K562 (cell line): ENCODE results near the gene ATXN1. TPM values are rescaled to one million over a fixed set of nuclear protein-coding genes. Genes with fewer than 3 reads are reported as not detected.

Experiments used
- ATAC-seq: fragments of 200-7000 bp; cut with Tn5 transposase; 3 replicates; pipeline ENCODE4 v1.9.1; 2020; ENCODE audit warnings: moderate library complexity
- BruUV-seq: library from RNA; stranded (reverse); fragments of 400-500 nt; replicated peaks from 2 replicates; lab custom pipeline; 2021; lab: Mats Ljungman, UMichigan
- CTCF ChIA-PET: fragments of 300-600 bp; formaldehyde crosslinking; extraction: SDS; loops from one replicate; lab custom pipeline; 2021; ENCODE audit warnings: low intra/inter-chr PET ratio; lab: Yijun Ruan, JAX
- POLR2A ChIA-PET: fragments of 300-600, 350-650 bp; sonication (Branson Sonifier 250); formaldehyde crosslinking; extraction: SDS; loops from one replicate; lab custom pipeline; 2021; ENCODE audit warnings: antibody characterized with exemption, inconsistent platforms; lab: Yijun Ruan, JAX
- DNase-seq, 4 experiments: peaks; one replicate each; pipeline versions ENCODE4 v3.0.0 to v3.0.0-alpha.2; 2011 to 2018; ENCODE audit warnings: low spot score in 3 of 4, mixed read lengths in 3 of 4; ENCODE audit errors: extremely low read depth in 1 of 4
- FAIRE-seq: peaks from 2 replicates; lab custom pipeline; 2011; peaks lifted over from hg19 to GRCh38; lab: Jason Lieb, UNC
- H2AFZ ChIP-seq: 2 replicates; pipeline ENCODE4 v1.6.0; 2011; ENCODE audit warnings: low read depth, low read length, control low read depth, inconsistent platforms
- H3K27ac ChIP-seq: fragments of 200-600 bp; 3 replicates; pipeline ENCODE4 v1.8.0; 2011; ENCODE audit warnings: low read depth, mild to moderate bottlenecking, control low read depth, inconsistent platforms, low read length, moderate library complexity, mixed read lengths; ENCODE audit errors: extremely low read depth
- H3K27me3 ChIP-seq, 2 experiments: fragments of 300-600 bp in 1 of 2; 2 replicates in 1 of 2; 3 replicates in 1 of 2; pipeline versions ENCODE4 v1.6.0 to v1.8.0; 2011; ENCODE audit warnings: inconsistent platforms in 2 of 2, low read length in 2 of 2, mild to moderate bottlenecking in 1 of 2, mixed read lengths in 1 of 2, moderate library complexity in 1 of 2; ENCODE audit not compliant: control insufficient read depth in 2 of 2, insufficient read depth in 2 of 2
- H3K36me3 ChIP-seq: fragments of 300-600 bp; 3 replicates; pipeline ENCODE4 v1.8.0; 2011; ENCODE audit warnings: mild to moderate bottlenecking, low read length, inconsistent platforms; ENCODE audit not compliant: control insufficient read depth, insufficient read depth
- H3K4me1 ChIP-seq, 2 experiments: fragments of 200-600 bp in 1 of 2; replicated peaks in 1 of 2; 2 replicates in 1 of 2; 3 replicates in 1 of 2; pipeline versions ENCODE4 v1.5.1 to v1.8.0; 2011; ENCODE audit warnings: inconsistent platforms in 2 of 2, low read length in 2 of 2, mild to moderate bottlenecking in 1 of 2, mixed read lengths in 1 of 2, moderate library complexity in 1 of 2; ENCODE audit not compliant: control insufficient read depth in 2 of 2, insufficient read depth in 2 of 2
- H3K4me2 ChIP-seq: 2 replicates; pipeline ENCODE4 v1.6.1; 2011; ENCODE audit warnings: low read length, control low read depth, inconsistent platforms, mixed read lengths; ENCODE audit not compliant: insufficient read depth
- H3K4me3 ChIP-seq: fragments of 200-600 bp; sonication (generic), shearing (Covaris generic); 2 replicates; pipeline ENCODE4 v1.5.1; 2016; ENCODE audit warnings: control low read depth, inconsistent platforms
- H3K79me2 ChIP-seq: fragments of 200-600 bp; 3 replicates; pipeline ENCODE4 v1.8.0; 2011; ENCODE audit warnings: low read length, inconsistent platforms; ENCODE audit not compliant: control insufficient read depth, insufficient read depth
- H3K9ac ChIP-seq, 2 experiments: 2 replicates each; pipeline versions ENCODE4 v1.6.0 to v1.6.1; 2011; ENCODE audit warnings: low read depth in 2 of 2, low read length in 2 of 2, control low read depth in 1 of 2, inconsistent platforms in 1 of 2, mild to moderate bottlenecking in 1 of 2, mixed read lengths in 1 of 2; ENCODE audit not compliant: insufficient read depth in 1 of 2
- H3K9me1 ChIP-seq: one replicate; pipeline ENCODE4 v1.6.0; 2011; ENCODE audit warnings: inconsistent platforms, mild to moderate bottlenecking, low read length, moderate library complexity; ENCODE audit not compliant: control insufficient read depth, insufficient read depth
- H3K9me3 ChIP-seq: replicated peaks from 2 replicates; pipeline ENCODE4 v1.5.1; 2011; ENCODE audit warnings: low read depth, low read length, inconsistent platforms; ENCODE audit not compliant: control insufficient read depth, insufficient read depth
- H4K20me1 ChIP-seq: replicated peaks from 2 replicates; pipeline ENCODE4 v1.6.1; 2011; ENCODE audit warnings: low read length, inconsistent platforms, mixed read lengths; ENCODE audit not compliant: control insufficient read depth, insufficient read depth
- ADNP ChIP-seq: fragments of 200-800 bp; sonication (Bioruptor generic); IDR thresholded peaks from 2 replicates; pipeline ENCODE4 v1.6.1; 2016; ENCODE audit warnings: missing genetic modification characterization, missing compliant biosample characterization
- ATF3 ChIP-seq, 2 experiments: fragments of 450-650 bp in 1 of 2; sonication (generic) in 1 of 2; formaldehyde crosslinking in 1 of 2; IDR thresholded peaks in 1 of 2; conservative IDR thresholded peaks in 1 of 2; 2 replicates each; pipeline versions ENCODE4 v1.6.1 to v1.8.1; 2016 to 2023; ENCODE audit warnings: mild to moderate bottlenecking in 2 of 2, moderate library complexity in 2 of 2, inconsistent platforms in 1 of 2, missing genetic modification reagents in 1 of 2
- ATF7 ChIP-seq: fragments of 450-650 bp; IDR thresholded peaks from 2 replicates; pipeline ENCODE4 v1.7.1; 2014; ENCODE audit warnings: mild to moderate bottlenecking, moderate library complexity
- BRD9 ChIP-seq: fragments of 450-650 bp; IDR thresholded peaks from 2 replicates; pipeline ENCODE4 v1.6.1; 2018; ENCODE audit warnings: low read depth; ENCODE audit not compliant: partially characterized antibody
- CGGBP1 ChIP-seq: fragments of 250-450 bp; sonication (Bioruptor Pico); IDR thresholded peaks from 2 replicates; pipeline ENCODE4 v1.9.0; 2021; ENCODE audit warnings: mild to moderate bottlenecking
- IRF9 ChIP-seq: fragments of 450-650 bp; IDR thresholded peaks from 2 replicates; pipeline ENCODE4 v1.6.1; 2016; ENCODE audit warnings: missing biosample characterization, missing genetic modification characterization
- KLF6 ChIP-seq: fragments of 250-450 bp; sonication (Bioruptor Pico); IDR thresholded peaks from 2 replicates; pipeline ENCODE4 v1.4.0; 2020; ENCODE audit warnings: mild to moderate bottlenecking, moderate library complexity, borderline replicate concordance
- MTA3 ChIP-seq: fragments of 450-650 bp; formaldehyde crosslinking; IDR thresholded peaks from 2 replicates; pipeline ENCODE4 v1.6.1; 2017; ENCODE audit warnings: mild to moderate bottlenecking, borderline replicate concordance
- PHF8 ChIP-seq: fragments of 200-600 bp; sonication (generic); IDR thresholded peaks from 2 replicates; pipeline ENCODE4 v1.6.1; 2012; ENCODE audit warnings: mixed run types, mild to moderate bottlenecking, inconsistent platforms, low read length, moderate library complexity, borderline replicate concordance
- PTBP1 ChIP-seq: fragments of 200-400 bp; formaldehyde crosslinking; IDR thresholded peaks from 2 replicates; pipeline ENCODE4 v1.6.1; 2017; ENCODE audit warnings: low read depth, low read length
- TCF15 ChIP-seq: fragments of 250-450 bp; sonication (Bioruptor Pico); IDR thresholded peaks from 2 replicates; pipeline ENCODE4 v1.8.0; 2022; ENCODE audit warnings: moderate library complexity, mild to moderate bottlenecking, inconsistent platforms
- UBTF ChIP-seq, 2 experiments: IDR thresholded peaks; 2 replicates each; pipeline ENCODE4 v1.6.1; 2012; ENCODE audit warnings: improper control_type of control experiment in 2 of 2, low read depth in 2 of 2, low read length in 2 of 2, borderline replicate concordance in 1 of 2
- ZNF24 ChIP-seq: fragments of 450-650 bp; IDR thresholded peaks from 2 replicates; pipeline ENCODE4 v1.6.1; 2016
- ZNF780A ChIP-seq: fragments of 250-450 bp; sonication (Bioruptor Pico); IDR thresholded peaks from 2 replicates; pipeline ENCODE4 v1.5.0; 2021; ENCODE audit warnings: mild to moderate bottlenecking
- WGBS: fragments of 100-300 bp; shearing (Covaris generic); methylation state at CpG from one replicate; pipeline ENCODE4 v1.1.6; 2016; ENCODE audit warnings: low coverage, mixed read lengths; ENCODE audit not compliant: insufficient coverage; ENCODE audit errors: missing lambda C conversion rate; 5-methylcytosine and 5-hydroxymethylcytosine counted together
- in situ Hi-C: fragments of 300-500 bp; cut with MboI; formaldehyde crosslinking; loops from 4 replicates; pipeline ENCODE4 v1.15.0; 2018; ENCODE audit warnings: inconsistent platforms, mixed read lengths
- intact Hi-C: fragments of 100-400 bp; cut with micrococcal nuclease; formaldehyde crosslinking; loops from 2 replicates; pipeline ENCODE4 v1.14.2; 2022
- polyA plus RNA-seq, 8 experiments: library from polyadenylated mRNA; depleted of rRNA in 4 of 8; stranded (reverse) in 5 of 8; unstranded in 3 of 8; fragments of >200 nt; fragmentation: Nextera tagmentation in 2 of 8; fragmentation: Illumina TruSeq in 1 of 8; extraction: Ambion mirVana in 2 of 8; extraction: Trizol in 1 of 8; gene quantifications; 2 replicates each; pipeline versions ENCODE4 v1.2.1 to v1.2.3, GENCODE V29; 2011 to 2014; ENCODE audit warnings: inconsistent platforms in 1 of 8, missing spikeins in 1 of 8
- total RNA-seq, 7 experiments: library from RNA; depleted of rRNA in 6 of 7; stranded (reverse); fragments of >200 nt in 6 of 7; fragmentation: Illumina TruSeq in 2 of 7; extraction: Trizol in 2 of 7; gene quantifications; 2 replicates each; pipeline versions ENCODE4 v1.2.1 to v1.2.3, GENCODE V29; 2011 to 2021; ENCODE audit warnings: low replicate concordance in 1 of 7

ATXN1 gene
- total and polyA plus RNA-seq, 9 of the 15 experiments (the other 6 are each of a cell fraction or from before 2014, with no cell fraction given) = under 0.01 to 1.2 (median 0.58) TPM

- in situ Hi-C loops (no loop called here), intact Hi-C loops (no loop called here)
- Histone ChIP-seq H3K9me1 (no peaks in the 10 kb centered on the region), H3K27me3 (peaks cover 0 to 6% of the 10 kb centered on the region in 2 experiments), H3K9me3 (no peaks in the 10 kb centered on the region), H3K4me3 (no peak overlapping the region), H3K27ac (no peak overlapping the region), H3K36me3 (no peaks in the 10 kb centered on the region), H3K9ac (no peak overlapping the region), H3K4me2 (no peak overlapping the region), H3K79me2 (no peaks in the 10 kb centered on the region), H3K4me1 (no peaks in the 10 kb centered on the region), H2AFZ (no peak overlapping the region), H4K20me1 (no peaks in the 10 kb centered on the region)
- no peak for FAIRE-seq
- no TSS peak for BruUV-seq
- TF ChIP-seq IRF9 (tag) = no peak
- TF ChIP-seq ZNF780A = no peak
- TF ChIP-seq ATF3 (IDR thresholded peaks at IDR 0.05) = no peak
- no peak for TF ChIP-seq ATF3 (CRISPR knock-in tag; conservative IDR thresholded peaks at IDR 0.05)
- TF ChIP-seq PHF8 = no peak
- no peak for TF ChIP-seq TCF15 (CRISPR knock-in tag)
- TF ChIP-seq ADNP (tag) = no peak
- no peak for TF ChIP-seq PTBP1
- no peak for TF ChIP-seq KLF6 (CRISPR knock-in tag)
- TF ChIP-seq ZNF24 = no peak
- no peak for TF ChIP-seq ATF7
- no peak for TF ChIP-seq UBTF (IDR thresholded peaks at IDR 0.05; ENCODE audit: borderline replicate concordance in 1 of 2, low read depth in 2 of 2, low read length in 2 of 2)
- TF ChIP-seq BRD9 = no peak
- TF ChIP-seq CGGBP1 (CRISPR knock-in tag) = no peak
- TF ChIP-seq MTA3 = no peak
- POLR2A ChIA-PET = no interaction called here
- CTCF ChIA-PET = no interaction called here
- ATAC-seq = no peak
- DNase-seq = no peak
- 1% methylated on average over 5 of the region's 6 CpGs for WGBS
These were observed 29.7 kb downstream of the ATXN1 start for GRCh38 chr6:16731478-16732051.
